SK-N-SH (cell line): ENCODE results near the gene COL23A1. TPM values are rescaled to one million over a fixed set of nuclear protein-coding genes. Genes with fewer than 3 reads are reported as not detected.

ENCODE experiments used
- CTCF ChIA-PET: fragments of 300-600, 350-600 bp; formaldehyde crosslinking; extraction: SDS; loops from one replicate; lab custom pipeline; 2021; lab: Yijun Ruan, JAX
- POLR2A ChIA-PET: fragments of 350-600 bp; sonication (Branson Sonifier 250); formaldehyde crosslinking; extraction: SDS; loops from one replicate; lab custom pipeline; 2020; ENCODE audit warnings: antibody characterized with exemption, inconsistent platforms; lab: Yijun Ruan, JAX
- DNase-seq: peaks from one replicate; pipeline ENCODE4 v3.0.0; 2012
- H2AFZ ChIP-seq: fragments of 200-600 bp; sonication (generic); 2 replicates; pipeline ENCODE4 v1.8.1; 2016; ENCODE audit warnings: antibody characterized with exemption, mild to moderate bottlenecking, low read depth
- H3F3A ChIP-seq: fragments of 200-600 bp; sonication (generic); replicated peaks from 2 replicates; pipeline ENCODE3; 2016; ENCODE audit warnings: antibody characterized with exemption, mild to moderate bottlenecking; ENCODE audit not compliant: insufficient read depth
- H3K27ac ChIP-seq, 2 experiments: fragments of 200-500 bp in 1 of 2; fragments of 200-600 bp in 1 of 2; sonication (Bioruptor generic) in 1 of 2; sonication (generic), shearing (Covaris generic) in 1 of 2; 2 replicates each; pipeline versions ENCODE4 v1.5.1 to v1.6.1; 2014 to 2016; ENCODE audit warnings: low read depth in 2 of 2, inconsistent platforms in 1 of 2, low read length in 1 of 2, mild to moderate bottlenecking in 1 of 2, mixed read lengths in 1 of 2
- H3K27me3 ChIP-seq: fragments of 200-600 bp; sonication (generic), shearing (Covaris generic); 2 replicates; pipeline ENCODE4 v1.6.1; 2016; ENCODE audit warnings: mixed run types; ENCODE audit not compliant: insufficient read depth
- H3K36me3 ChIP-seq, 2 experiments: fragments of 200-500 bp in 1 of 2; fragments of 200-600 bp in 1 of 2; sonication (Bioruptor generic) in 1 of 2; sonication (generic) in 1 of 2; replicated peaks in 1 of 2; 2 replicates each; pipeline versions ENCODE3 to v1.5.1; 2014 to 2016; ENCODE audit warnings: low read length in 1 of 2, mild to moderate bottlenecking in 1 of 2; ENCODE audit not compliant: insufficient read depth in 2 of 2, control insufficient read depth in 1 of 2
- H3K4me1 ChIP-seq, 2 experiments: fragments of 200-500 bp in 1 of 2; fragments of 200-600 bp in 1 of 2; sonication (Bioruptor generic) in 1 of 2; sonication (generic), shearing (Covaris generic) in 1 of 2; 2 replicates each; pipeline versions ENCODE4 v1.5.1 to v1.6.1; 2014 to 2016; ENCODE audit warnings: low read depth in 1 of 2, low read length in 1 of 2, mixed run types in 1 of 2; ENCODE audit not compliant: insufficient read depth in 2 of 2, control insufficient read depth in 1 of 2
- H3K4me2 ChIP-seq: fragments of 200-600 bp; sonication (generic), shearing (Covaris generic); 2 replicates; pipeline ENCODE4 v1.6.1; 2017; ENCODE audit warnings: mixed run types
- H3K4me3 ChIP-seq, 2 experiments: fragments of 200-500 bp in 1 of 2; fragments of 200-600 bp in 1 of 2; sonication (Bioruptor generic) in 1 of 2; sonication (generic), shearing (Covaris generic) in 1 of 2; 2 replicates each; pipeline versions ENCODE4 v1.5.1 to v1.8.1; 2014 to 2016; ENCODE audit warnings: low read depth in 2 of 2, inconsistent platforms in 1 of 2, low read length in 1 of 2, mild to moderate bottlenecking in 1 of 2, mixed read lengths in 1 of 2, moderate library complexity in 1 of 2
- H3K79me2 ChIP-seq: fragments of 200-600 bp; sonication (generic); 2 replicates; pipeline ENCODE4 v1.8.1; 2017; ENCODE audit warnings: mild to moderate bottlenecking; ENCODE audit not compliant: insufficient read depth
- H3K9ac ChIP-seq: fragments of 200-600 bp; sonication (generic); 2 replicates; pipeline ENCODE4 v1.6.1; 2017; ENCODE audit warnings: mixed run types
- H3K9me2 ChIP-seq: fragments of 200-600 bp; sonication (generic); 2 replicates; pipeline ENCODE4 v1.6.1; 2017; ENCODE audit warnings: mixed run types
- H3K9me3 ChIP-seq: fragments of 200-600 bp; sonication (generic); 2 replicates; pipeline ENCODE4 v1.6.1; 2017; ENCODE audit warnings: mixed run types, mild to moderate bottlenecking, moderate library complexity
- H4K20me1 ChIP-seq: fragments of 200-600 bp; sonication (generic); 2 replicates; pipeline ENCODE4 v1.6.1; 2017; ENCODE audit warnings: mild to moderate bottlenecking, mixed run types; ENCODE audit not compliant: insufficient read depth
- ELF1 ChIP-seq: IDR thresholded peaks from 2 replicates; pipeline ENCODE4 v1.4.0; 2012
- FOXJ3 ChIP-seq: sonication (generic); formaldehyde crosslinking; IDR thresholded peaks from 2 replicates; pipeline ENCODE4 v1.5.1; 2020; ENCODE audit warnings: mild to moderate bottlenecking, missing genetic modification reagents
- FOXM1 ChIP-seq: IDR thresholded peaks from 2 replicates; pipeline ENCODE4 v1.4.0; 2012; ENCODE audit warnings: low read depth, mild to moderate bottlenecking
- GABPA ChIP-seq: IDR thresholded peaks from 2 replicates; pipeline ENCODE4 v1.4.0; 2012; ENCODE audit warnings: low read depth, mild to moderate bottlenecking
- JUND ChIP-seq: IDR thresholded peaks from 2 replicates; pipeline ENCODE4 v1.4.0; 2012
- MXI1 ChIP-seq: IDR thresholded peaks from 2 replicates; pipeline ENCODE4 v1.6.1; 2012; ENCODE audit warnings: mild to moderate bottlenecking, low read depth, low read length, improper control_type of control experiment
- PBX3 ChIP-seq: IDR thresholded peaks from 2 replicates; pipeline ENCODE4; 2012
- RAD21 ChIP-seq: IDR thresholded peaks from 2 replicates; pipeline ENCODE4 v1.6.1; 2012; ENCODE audit warnings: mild to moderate bottlenecking, low read length
- REST ChIP-seq: IDR thresholded peaks from 2 replicates; pipeline ENCODE4 v1.6.1; 2012; ENCODE audit warnings: mild to moderate bottlenecking, low read depth, low read length, moderate library complexity
- RFX5 ChIP-seq: IDR thresholded peaks from 2 replicates; pipeline ENCODE4 v1.6.1; 2012; ENCODE audit warnings: mild to moderate bottlenecking, improper control_type of control experiment, low read length
- RXRA ChIP-seq: IDR thresholded peaks from 2 replicates; pipeline ENCODE4 v1.4.0; 2012; ENCODE audit warnings: low read depth, mild to moderate bottlenecking, borderline replicate concordance
- TAF1 ChIP-seq: IDR thresholded peaks from 2 replicates; pipeline ENCODE4 v1.6.1; 2012; ENCODE audit warnings: low read depth, mild to moderate bottlenecking, low read length, moderate library complexity, borderline replicate concordance
- YY1 ChIP-seq: IDR thresholded peaks from 2 replicates; pipeline ENCODE4 v1.4.0; 2012; ENCODE audit warnings: low read depth, mild to moderate bottlenecking
- ZBTB33 ChIP-seq: IDR thresholded peaks from 2 replicates; pipeline ENCODE4 v1.4.0; 2012; ENCODE audit warnings: low read depth, borderline replicate concordance
- WGBS: methylation state at CpG from one replicate; pipeline ENCODE4 v1.1.6; 2017; ENCODE audit warnings: low lambda C conversion rate; 5-methylcytosine and 5-hydroxymethylcytosine counted together
- polyA plus RNA-seq, 3 experiments: library from polyadenylated mRNA; depleted of rRNA; stranded (reverse); fragments of >200 nt; gene quantifications; 2 replicates each; pipeline ENCODE4 v1.2.3, GENCODE V29; 2012

COL23A1 gene
- polyA plus RNA-seq, 1 of the 3 experiments (the other 2 are of a cell fraction): 0.10 TPM

GRCh38 chr5:178287791-178288105 lies 302.4 kb downstream of the COL23A1 start:
- WGBS: 65% methylated on average over 8 of the region's 10 CpGs
- DNase-seq: no peak
- H3K9me3 ChIP-seq: peaks cover 5% of the 10 kb centered on the region; the same call in 1 of the 2 replicates

GRCh38 chr5:178287091-178287790 lies 303.0 kb downstream of the COL23A1 start:
- TF ChIP-seq REST (no peak), RAD21 (no peak), FOXM1 (no peak), ELF1 (no peak), FOXJ3 (CRISPR knock-in tag) (no peak), GABPA (no peak), RFX5 (no peak), JUND (no peak), ZBTB33 (no peak), MXI1 (no peak), YY1 (no peak), PBX3 (no peak)
- Histone ChIP-seq H3K27ac (peak overlapping the region in 1 of 2 experiments; percentile 50; a peak in 1 of 4 replicates), H3K9me2 (no peaks in the 10 kb centered on the region), H3K27me3 (no peaks in the 10 kb centered on the region), H3K4me1 (peaks cover 0 to 45% of the 10 kb centered on the region in 2 experiments; a peak in 2 of 4 replicates), H3K4me2 (no peak overlapping the region), H3F3A (no peaks in the 10 kb centered on the region), H3K9ac (no peak overlapping the region), H3K4me3 (no peak overlapping the region), H4K20me1 (no peaks in the 10 kb centered on the region), H3K36me3 (no peaks in the 10 kb centered on the region), H3K79me2 (no peaks in the 10 kb centered on the region), H2AFZ (no peak overlapping the region), H3K9me3 (peaks cover 5% of the 10 kb centered on the region; the same call in 1 of the 2 replicates)
- WGBS: 48% methylated on average over 15 of the region's 20 CpGs
- ChIA-PET POLR2A (no interaction called here), CTCF (interaction anchor here (0.7 to 13.7 kb wide), 4 partner anchors 53 to 304 kb away, joined by 3 to 265 read pairs (median 4); partner anchors contain the start of gene COL23A1)
- no peak for DNase-seq

More at GRCh38 chr5:178287791-178288105, 302.4 kb downstream of the COL23A1 start:
- no peaks in the 10 kb centered on the region for H3K36me3 ChIP-seq
- H3K27ac ChIP-seq: peak overlapping the region in 1 of 2 experiments; percentile 22; a peak in 1 of 4 replicates
- H2AFZ ChIP-seq: no peak overlapping the region
- ChIA-PET CTCF (interaction anchor here (1.6 to 13.7 kb wide), 2 partner anchors 173 to 304 kb away, joined by 5 to 265 read pairs; partner anchors contain the start of gene COL23A1), POLR2A (no interaction called here)
- H3K27me3 ChIP-seq: no peaks in the 10 kb centered on the region
- no peaks in the 10 kb centered on the region for H4K20me1 ChIP-seq
- H3K9me2 ChIP-seq: no peaks in the 10 kb centered on the region
- H3K79me2 ChIP-seq: no peaks in the 10 kb centered on the region
- TF ChIP-seq TAF1 (no peak), PBX3 (no peak), RXRA (no peak)
- peaks cover 0 to 47% of the 10 kb centered on the region in 2 experiments; a peak in 2 of 4 replicates for H3K4me1 ChIP-seq
- H3F3A ChIP-seq: no peaks in the 10 kb centered on the region
- H3K4me3 ChIP-seq: no peak overlapping the region
- no peak overlapping the region for H3K9ac ChIP-seq
- no peak overlapping the region for H3K4me2 ChIP-seq
